Measurements from ENCODE around the gene TSC22D4. TPM values are rescaled to one million over a fixed set of nuclear protein-coding genes. Genes with fewer than 3 reads are reported as not detected.

Gene TSC22D4
- total RNA-seq, 4 donors from 2014 or later, result 17.6 to 40.3 (median 19.5) TPM

GRCh38 chr7:100481466-100481865, 2.5 kb upstream of the TSC22D4 start:
- H3K36me3 ChIP-seq, result no peaks in the 10 kb centered on the region
- DNase-seq, result no peak
- TF ChIP-seq POLR2A (IDR thresholded peaks at IDR 0.05) (no peak), CTCF (IDR thresholded peaks at IDR 0.05) (no peak)
- no peaks in the 10 kb centered on the region for H3K27me3 ChIP-seq
- H3K27ac ChIP-seq, result no peak overlapping the region
- H3K4me3 ChIP-seq, result no peak overlapping the region
- intact Hi-C loops (cut with DNase I; ENCODE audit: low total_unique reads), result no loop called here
- H3K9me3 ChIP-seq, result no peaks in the 10 kb centered on the region
- peaks cover 3 to 6% of the 10 kb centered on the region in 2 donors for H3K4me1 ChIP-seq

GRCh38 chr7:100477871-100478267, 1.1 kb downstream of the TSC22D4 start:
- Histone ChIP-seq H3K9me3 (no peaks in the 10 kb centered on the region), H3K4me1 (peaks cover 12 to 22% of the 10 kb centered on the region in 2 donors), H3K27me3 (no peaks in the 10 kb centered on the region), H3K27ac (peak overlapping the region; percentile 82 to 94), H3K4me3 (peak overlapping the region; percentile 78 to 88), H3K36me3 (no peaks in the 10 kb centered on the region)
- no peak for TF ChIP-seq CTCF (IDR thresholded peaks at IDR 0.05)
- no peak for TF ChIP-seq POLR2A (IDR thresholded peaks at IDR 0.05)
- DNase-seq, result peak in 1 of 2 donors; percentile 28
- intact Hi-C loops (cut with DNase I; ENCODE audit: low total_unique reads), result no loop called here

GRCh38 chr7:100476903-100477870, 1.8 kb downstream of the TSC22D4 start:
- no peaks in the 10 kb centered on the region for H3K9me3 ChIP-seq
- intact Hi-C loops (cut with DNase I; ENCODE audit: low total_unique reads), result no loop called here
- H3K27ac ChIP-seq, result peak overlapping the region; percentile 82 to 94
- peak in 1 of 2 donors; percentile 28 for DNase-seq
- no peaks in the 10 kb centered on the region for H3K36me3 ChIP-seq
- H3K4me3 ChIP-seq, result peak overlapping the region; percentile 78 to 88
- TF ChIP-seq POLR2A (IDR thresholded peaks at IDR 0.05) (no peak), CTCF (IDR thresholded peaks at IDR 0.05) (peak in 2 of 4 experiments; percentile 8 to 24)
- no peaks in the 10 kb centered on the region for H3K27me3 ChIP-seq
- H3K4me1 ChIP-seq, result peaks cover 15 to 24% of the 10 kb centered on the region in 2 donors

- H3K27me3 ChIP-seq, result no peaks in the 10 kb centered on the region
- H3K4me1 ChIP-seq, result peaks cover 15 to 24% of the 10 kb centered on the region in 2 donors
- peak overlapping the region; percentile 82 to 94 for H3K27ac ChIP-seq
- no peaks in the 10 kb centered on the region for H3K36me3 ChIP-seq
- H3K4me3 ChIP-seq, result peak overlapping the region; percentile 16 to 78
- H3K9me3 ChIP-seq, result no peaks in the 10 kb centered on the region
- intact Hi-C loops (cut with DNase I; ENCODE audit: low total_unique reads), result no loop called here
- no peak for DNase-seq
- TF ChIP-seq POLR2A (IDR thresholded peaks at IDR 0.05) (no peak), CTCF (IDR thresholded peaks at IDR 0.05) (no peak)
Observed at GRCh38 chr7:100476101-100476780, 2.8 kb downstream of the TSC22D4 start.

Measured in uterus (tissue), 4 donors.